Astrocyte (in vitro differentiated cells and primary cell): Measurements from ENCODE around the gene FBXO10. TPM values are rescaled to one million over a fixed set of nuclear protein-coding genes. Genes with fewer than 3 reads are reported as not detected.
A peak's percentile ranks its signal among the peaks of the same experiment; 100 is the strongest.

Experiments
- DNase-seq: peaks from one replicate; pipeline ENCODE4 v3.0.0-alpha.2; 2010; ENCODE audit warnings: low read depth
- FAIRE-seq: peaks from 2 replicates; lab custom pipeline; 2011; peaks lifted over from hg19 to GRCh38; lab: Jason Lieb, UNC
- H2AFZ ChIP-seq: 2 replicates; pipeline ENCODE4 v1.6.0; 2012; ENCODE audit warnings: low read depth, low read length, inconsistent platforms
- H3K27ac ChIP-seq: 2 replicates; pipeline ENCODE4 v1.5.1; 2011; ENCODE audit warnings: low read depth, low read length, inconsistent platforms
- H3K27me3 ChIP-seq: 2 replicates; pipeline ENCODE4 v1.6.0; 2011; ENCODE audit warnings: low read length, inconsistent platforms; ENCODE audit not compliant: insufficient read depth
- H3K36me3 ChIP-seq: 2 replicates; pipeline ENCODE4 v1.5.1; 2011; ENCODE audit warnings: low read length, inconsistent platforms; ENCODE audit not compliant: insufficient read depth
- H3K4me1 ChIP-seq: 2 replicates; pipeline ENCODE4 v1.5.1; 2011; ENCODE audit warnings: low read length, inconsistent platforms; ENCODE audit not compliant: insufficient read depth
- H3K4me2 ChIP-seq: 2 replicates; pipeline ENCODE4 v1.6.0; 2012; ENCODE audit warnings: low read length, inconsistent platforms
- H3K4me3 ChIP-seq: 2 replicates; pipeline ENCODE4 v1.5.1; 2011; ENCODE audit warnings: low read depth, mild to moderate bottlenecking, low read length, inconsistent platforms; ENCODE audit not compliant: insufficient read depth
- H3K79me2 ChIP-seq: 2 replicates; pipeline ENCODE4 v1.6.0; 2012; ENCODE audit warnings: mild to moderate bottlenecking, low read length, inconsistent platforms; ENCODE audit not compliant: insufficient read depth
- H3K9ac ChIP-seq: 2 replicates; pipeline ENCODE4 v1.6.0; 2012; ENCODE audit warnings: mild to moderate bottlenecking, low read length, inconsistent platforms
- H3K9me3 ChIP-seq: 2 replicates; pipeline ENCODE4 v1.5.1; 2012; ENCODE audit warnings: low read depth, mild to moderate bottlenecking, low read length, inconsistent platforms; ENCODE audit not compliant: insufficient read depth
- H4K20me1 ChIP-seq: 2 replicates; pipeline ENCODE4 v1.6.0; 2012; ENCODE audit warnings: low read length, inconsistent platforms; ENCODE audit not compliant: insufficient read depth
- H3K27ac Mint-ChIP-seq: one replicate; pipeline ENCODE4 v1.8.0; 2021; ENCODE audit warnings: mild to moderate bottlenecking, mixed read lengths; ENCODE audit not compliant: unreplicated experiment
- H3K27me3 Mint-ChIP-seq: one replicate; pipeline ENCODE4 v1.8.0; 2021; ENCODE audit warnings: low read depth, mixed read lengths; ENCODE audit not compliant: unreplicated experiment
- H3K36me3 Mint-ChIP-seq: one replicate; pipeline ENCODE4 v1.8.0; 2021; ENCODE audit warnings: low read depth, mixed read lengths; ENCODE audit not compliant: unreplicated experiment
- H3K4me1 Mint-ChIP-seq: one replicate; pipeline ENCODE4 v1.8.0; 2021; ENCODE audit warnings: low read depth, mixed read lengths; ENCODE audit not compliant: unreplicated experiment
- H3K4me3 Mint-ChIP-seq: one replicate; pipeline ENCODE4 v1.8.0; 2021; ENCODE audit warnings: mild to moderate bottlenecking, moderate library complexity, mixed read lengths; ENCODE audit not compliant: unreplicated experiment
- H3K9me3 Mint-ChIP-seq: one replicate; pipeline ENCODE4 v1.8.0; 2021; ENCODE audit warnings: mild to moderate bottlenecking, mixed read lengths; ENCODE audit not compliant: unreplicated experiment
- EZH2 ChIP-seq: IDR thresholded peaks from 2 replicates; pipeline ENCODE4 v1.6.1; 2012; ENCODE audit warnings: mild to moderate bottlenecking, low read length, inconsistent platforms; ENCODE audit not compliant: insufficient read depth
- total RNA-seq: library from RNA; stranded (reverse); gene quantifications from 2 replicates; pipeline ENCODE4 v1.2.1, GENCODE V29; 2021
- TF ChIP-seq, protein P1 (sequence below): IDR thresholded peaks from 2 replicates; pipeline ENCODE4 v1.5.1; 2011; ENCODE audit warnings: low read depth, mild to moderate bottlenecking, inconsistent platforms, low read length, moderate library complexity; ENCODE audit not compliant: insufficient read depth

The FBXO10 gene
- total RNA-seq, 1 donor from 2014 or later, result 12.7 TPM

DNA sequence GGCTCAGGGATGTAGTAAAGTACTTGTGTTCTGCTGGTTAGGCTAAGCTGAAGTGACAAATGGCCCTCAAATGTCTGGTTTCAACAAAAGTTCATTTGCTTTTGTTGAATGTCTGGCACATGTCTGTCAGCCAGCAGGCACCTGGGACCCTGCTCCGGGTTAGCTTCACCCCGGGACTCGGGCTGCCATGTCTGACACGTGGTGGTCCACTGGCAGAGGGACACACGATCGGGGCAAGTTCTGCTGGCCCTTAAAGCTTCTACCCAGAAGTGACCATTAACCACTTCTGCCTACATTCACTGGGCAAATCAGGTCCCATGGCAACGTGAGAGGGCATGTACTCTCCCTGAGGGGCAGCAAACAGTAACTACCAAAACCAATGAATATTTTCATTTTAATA lies 66.6 kb downstream of the FBXO10 start:
- Mint-ChIP-seq H3K9me3 (no peaks in the 10 kb centered on the region), H3K27ac (no peak overlapping the region), H3K27me3 (no peaks in the 10 kb centered on the region), H3K36me3 (peaks cover 20% of the 10 kb centered on the region), H3K4me1 (no peaks in the 10 kb centered on the region), H3K4me3 (no peak overlapping the region)
- Histone ChIP-seq H3K36me3 (peaks cover 16% of the 10 kb centered on the region), H3K27ac (no peak overlapping the region), H3K27me3 (no peaks in the 10 kb centered on the region), H4K20me1 (peaks cover 18% of the 10 kb centered on the region), H3K79me2 (peaks cover 3% of the 10 kb centered on the region), H3K4me1 (no peaks in the 10 kb centered on the region), H2AFZ (no peak overlapping the region), H3K4me3 (no peak overlapping the region), H3K4me2 (no peak overlapping the region), H3K9ac (no peak overlapping the region), H3K9me3 (no peaks in the 10 kb centered on the region)
- no peak for DNase-seq
- TF ChIP-seq, protein P1, sequence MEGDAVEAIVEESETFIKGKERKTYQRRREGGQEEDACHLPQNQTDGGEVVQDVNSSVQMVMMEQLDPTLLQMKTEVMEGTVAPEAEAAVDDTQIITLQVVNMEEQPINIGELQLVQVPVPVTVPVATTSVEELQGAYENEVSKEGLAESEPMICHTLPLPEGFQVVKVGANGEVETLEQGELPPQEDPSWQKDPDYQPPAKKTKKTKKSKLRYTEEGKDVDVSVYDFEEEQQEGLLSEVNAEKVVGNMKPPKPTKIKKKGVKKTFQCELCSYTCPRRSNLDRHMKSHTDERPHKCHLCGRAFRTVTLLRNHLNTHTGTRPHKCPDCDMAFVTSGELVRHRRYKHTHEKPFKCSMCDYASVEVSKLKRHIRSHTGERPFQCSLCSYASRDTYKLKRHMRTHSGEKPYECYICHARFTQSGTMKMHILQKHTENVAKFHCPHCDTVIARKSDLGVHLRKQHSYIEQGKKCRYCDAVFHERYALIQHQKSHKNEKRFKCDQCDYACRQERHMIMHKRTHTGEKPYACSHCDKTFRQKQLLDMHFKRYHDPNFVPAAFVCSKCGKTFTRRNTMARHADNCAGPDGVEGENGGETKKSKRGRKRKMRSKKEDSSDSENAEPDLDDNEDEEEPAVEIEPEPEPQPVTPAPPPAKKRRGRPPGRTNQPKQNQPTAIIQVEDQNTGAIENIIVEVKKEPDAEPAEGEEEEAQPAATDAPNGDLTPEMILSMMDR, result no peak
- no peak for TF ChIP-seq EZH2
- FAIRE-seq, result no peak

DNA sequence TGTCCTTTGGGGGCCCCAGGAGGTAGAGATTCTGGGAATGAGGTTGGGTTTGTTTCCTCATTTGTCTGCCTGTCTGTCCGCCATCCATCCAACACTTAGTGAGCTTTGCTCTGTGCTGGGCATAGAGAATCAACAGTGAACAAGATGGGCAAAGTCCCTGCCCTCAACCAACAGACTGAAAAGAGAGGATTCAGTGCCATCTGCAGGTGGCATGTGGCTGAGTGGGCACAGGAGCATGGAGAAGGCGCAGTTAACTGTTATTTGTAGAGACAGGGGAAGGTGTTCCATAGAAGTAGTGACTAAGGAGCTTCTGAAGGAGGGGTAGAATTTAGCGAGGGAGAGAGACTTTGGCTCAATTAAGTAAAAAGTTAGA lies 67.4 kb downstream of the FBXO10 start:
- no peak for FAIRE-seq
- peaks cover 24% of the 10 kb centered on the region for H3K36me3 Mint-ChIP-seq

More for the DNA sequence above, 67.4 kb downstream of the FBXO10 start:
- Mint-ChIP-seq H3K4me1 (peaks cover 3% of the 10 kb centered on the region), H3K9me3 (no peaks in the 10 kb centered on the region), H3K27ac (peak overlapping the region; percentile 20), H3K4me3 (no peak overlapping the region), H3K27me3 (no peaks in the 10 kb centered on the region)
- TF ChIP-seq, protein P1, result no peak
- no peak for TF ChIP-seq EZH2
- Histone ChIP-seq H3K9ac (no peak overlapping the region), H3K4me3 (no peak overlapping the region), H3K79me2 (peaks cover 3% of the 10 kb centered on the region), H3K4me1 (peaks cover 3% of the 10 kb centered on the region), H3K27ac (no peak overlapping the region), H3K27me3 (no peaks in the 10 kb centered on the region), H3K4me2 (no peak overlapping the region), H3K36me3 (peaks cover 19% of the 10 kb centered on the region), H2AFZ (no peak overlapping the region), H4K20me1 (peaks cover 23% of the 10 kb centered on the region), H3K9me3 (no peaks in the 10 kb centered on the region)
- no peak for DNase-seq
